Body of pancreas (tissue), 4 donors: ENCODE data around the gene ADRB2.

ENCODE experiments used
- POLR2A ChIP-seq, 3 donors: fragments of 450-650 bp; IDR thresholded peaks; one replicate each; pipeline ENCODE4 v1.6.1; 2016; ENCODE audit warnings: antibody characterized with exemption in 3 of 3, mild to moderate bottlenecking in 2 of 3
- TF ChIP-seq, protein P1 (sequence below), 7 experiments: fragments of 450-650 bp in 4 of 7; fragments of 200-600 bp in 3 of 7; sonication (generic) in 3 of 7; IDR thresholded peaks; one replicate each; pipeline ENCODE4 v1.5.1; 2016 to 2019; ENCODE audit warnings: antibody characterized with exemption in 7 of 7

DNA sequence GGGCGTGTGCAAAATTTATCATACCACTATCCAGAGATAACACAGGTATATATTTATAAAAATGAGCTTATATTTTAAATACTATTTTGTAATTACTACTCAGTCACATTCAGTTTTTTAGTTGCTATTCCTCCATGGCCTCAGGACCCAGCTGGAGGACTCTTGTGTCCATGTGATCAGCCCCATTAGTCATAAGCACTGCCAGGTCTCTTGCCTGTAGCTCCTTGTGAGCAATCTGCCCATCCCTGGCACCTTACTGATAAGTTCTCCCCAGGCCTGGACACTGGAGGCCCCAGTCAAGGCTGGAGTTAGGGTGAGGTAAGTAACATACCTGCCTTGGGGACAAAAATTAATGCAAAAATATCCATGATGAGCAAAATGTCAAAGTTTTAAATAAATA lies 29.5 kb upstream of the ADRB2 start:
- no peak for TF ChIP-seq POLR2A (IDR thresholded peaks at IDR 0.05)
- TF ChIP-seq, protein P1, sequence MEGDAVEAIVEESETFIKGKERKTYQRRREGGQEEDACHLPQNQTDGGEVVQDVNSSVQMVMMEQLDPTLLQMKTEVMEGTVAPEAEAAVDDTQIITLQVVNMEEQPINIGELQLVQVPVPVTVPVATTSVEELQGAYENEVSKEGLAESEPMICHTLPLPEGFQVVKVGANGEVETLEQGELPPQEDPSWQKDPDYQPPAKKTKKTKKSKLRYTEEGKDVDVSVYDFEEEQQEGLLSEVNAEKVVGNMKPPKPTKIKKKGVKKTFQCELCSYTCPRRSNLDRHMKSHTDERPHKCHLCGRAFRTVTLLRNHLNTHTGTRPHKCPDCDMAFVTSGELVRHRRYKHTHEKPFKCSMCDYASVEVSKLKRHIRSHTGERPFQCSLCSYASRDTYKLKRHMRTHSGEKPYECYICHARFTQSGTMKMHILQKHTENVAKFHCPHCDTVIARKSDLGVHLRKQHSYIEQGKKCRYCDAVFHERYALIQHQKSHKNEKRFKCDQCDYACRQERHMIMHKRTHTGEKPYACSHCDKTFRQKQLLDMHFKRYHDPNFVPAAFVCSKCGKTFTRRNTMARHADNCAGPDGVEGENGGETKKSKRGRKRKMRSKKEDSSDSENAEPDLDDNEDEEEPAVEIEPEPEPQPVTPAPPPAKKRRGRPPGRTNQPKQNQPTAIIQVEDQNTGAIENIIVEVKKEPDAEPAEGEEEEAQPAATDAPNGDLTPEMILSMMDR (IDR thresholded peaks at IDR 0.05) = no peak
